DMS79 (cell line): ENCODE data around the gene EXD2.
A peak's percentile ranks its signal among the peaks of the same experiment; 100 is the strongest.
"Not testable (repeated sequence)": the region's sequence is repeated elsewhere in the genome, so short reads cannot be mapped to it uniquely, and the experiment has no call there.

Source experiments
- DNase-seq: peaks from one replicate; lab custom pipeline; 2025; lab: John Stamatoyannopoulos, UW

The EXD2 gene

GRCh38 chr14:69191340-69192111 lies at the start of gene EXD2:
Gene EXD2 (plus strand): TSS chr14:69191498. CDS start chr14:69209471, 17,973 bp downstream.
- peak; percentile 98 for DNase-seq

GRCh38 chr14:69141550-69141949 lies 49.7 kb upstream of the EXD2 start:
- DNase-seq: no peak

- DNase-seq: no peak
Measured at GRCh38 chr14:69142101-69142500, 49.2 kb upstream of the EXD2 start.

- no peak for DNase-seq
Measured at GRCh38 chr14:69149461-69150244, 41.6 kb upstream of the EXD2 start.

- peak; percentile 73 for DNase-seq
Measured at GRCh38 chr14:69151458-69152180, 39.7 kb upstream of the EXD2 start.

- DNase-seq: peak; percentile 64
Measured at GRCh38 chr14:69152181-69152901, 39.0 kb upstream of the EXD2 start.

GRCh38 chr14:69152902-69153151 lies 38.5 kb upstream of the EXD2 start, which contains the start of gene DCAF5:
Gene DCAF5 (minus strand): TSS chr14:69153119. CDS start chr14:69152978, 141 bp downstream.
- DNase-seq: no peak

- DNase-seq: peak; percentile 91
Measured at GRCh38 chr14:69153152-69153872, 38.0 kb upstream of the EXD2 start.

GRCh38 chr14:69153873-69154270 lies 37.4 kb upstream of the EXD2 start:
- DNase-seq: no peak

GRCh38 chr14:69154779-69155178 lies 36.5 kb upstream of the EXD2 start:
- no peak for DNase-seq

- DNase-seq: no peak
Measured at GRCh38 chr14:69156224-69156623, 35.1 kb upstream of the EXD2 start.

- no peak for DNase-seq
Measured at GRCh38 chr14:69161590-69161989, 29.7 kb upstream of the EXD2 start.

- DNase-seq: not testable (repeated sequence)
Measured at GRCh38 chr14:69165787-69166186, 25.5 kb upstream of the EXD2 start.

- DNase-seq: no peak
Measured at GRCh38 chr14:69170839-69171238, 20.5 kb upstream of the EXD2 start.

GRCh38 chr14:69171569-69171968 lies 19.7 kb upstream of the EXD2 start:
- DNase-seq: no peak

- DNase-seq: no peak
Measured at GRCh38 chr14:69175130-69175529, 16.2 kb upstream of the EXD2 start.

GRCh38 chr14:69181491-69181890 lies 9.8 kb upstream of the EXD2 start:
- DNase-seq: no peak

GRCh38 chr14:69182580-69182979 lies 8.7 kb upstream of the EXD2 start:
- DNase-seq: not testable (repeated sequence)

- no peak for DNase-seq
Measured at GRCh38 chr14:69183735-69184134, 7.6 kb upstream of the EXD2 start.

- DNase-seq: no peak
Measured at GRCh38 chr14:69190191-69190590, 1.1 kb upstream of the EXD2 start.

- DNase-seq: no peak
Measured at GRCh38 chr14:69193721-69194120, 2.4 kb downstream of the EXD2 start.
